ENCODE results near the gene ANAPC5.
"Not testable (repeated sequence)": the region's sequence is repeated elsewhere in the genome, so short reads cannot be mapped to it uniquely, and the experiment has no call there.

ANAPC5 gene

GRCh38 chr12:121365416-121366062 is 13.3 kb upstream of the ANAPC5 start:
- no peak for DNase-seq

- DNase-seq, result no peak
Measured at GRCh38 chr12:121364683-121365121, 12.5 kb upstream of the ANAPC5 start.

DNA sequence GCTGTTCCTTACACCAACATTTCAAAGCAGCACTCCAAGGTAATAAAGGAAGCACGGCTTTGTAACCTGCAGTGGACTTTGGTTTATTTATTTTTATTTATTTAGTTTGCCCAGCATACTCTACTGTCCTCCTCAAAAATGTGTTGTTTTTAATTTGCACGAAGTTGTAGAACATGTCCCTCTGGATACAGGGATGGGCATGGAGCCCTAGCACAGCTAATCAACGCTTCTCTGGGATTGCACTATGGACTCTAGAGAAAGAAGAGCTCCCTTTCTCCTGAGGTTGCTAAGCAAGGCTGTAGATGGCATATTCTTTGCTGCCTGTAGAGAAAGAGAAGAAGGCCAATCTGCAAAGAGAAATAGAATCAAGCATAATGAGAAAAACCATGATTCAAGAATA is 5.9 kb upstream of the ANAPC5 start:
- DNase-seq, result no peak

GRCh38 chr12:121357331-121357730 is 5.1 kb upstream of the ANAPC5 start:
- DNase-seq, result no peak

GRCh38 chr12:121356657-121357056 is 4.4 kb upstream of the ANAPC5 start:
- DNase-seq, result no peak

GRCh38 chr12:121355818-121356217 is 3.6 kb upstream of the ANAPC5 start:
- no peak for DNase-seq

GRCh38 chr12:121352682-121353018 is 439 bp upstream of the ANAPC5 start:
- DNase-seq, result no peak

GRCh38 chr12:121346747-121347146 is 5.5 kb downstream of the ANAPC5 start:
- DNase-seq, result no peak

DNA sequence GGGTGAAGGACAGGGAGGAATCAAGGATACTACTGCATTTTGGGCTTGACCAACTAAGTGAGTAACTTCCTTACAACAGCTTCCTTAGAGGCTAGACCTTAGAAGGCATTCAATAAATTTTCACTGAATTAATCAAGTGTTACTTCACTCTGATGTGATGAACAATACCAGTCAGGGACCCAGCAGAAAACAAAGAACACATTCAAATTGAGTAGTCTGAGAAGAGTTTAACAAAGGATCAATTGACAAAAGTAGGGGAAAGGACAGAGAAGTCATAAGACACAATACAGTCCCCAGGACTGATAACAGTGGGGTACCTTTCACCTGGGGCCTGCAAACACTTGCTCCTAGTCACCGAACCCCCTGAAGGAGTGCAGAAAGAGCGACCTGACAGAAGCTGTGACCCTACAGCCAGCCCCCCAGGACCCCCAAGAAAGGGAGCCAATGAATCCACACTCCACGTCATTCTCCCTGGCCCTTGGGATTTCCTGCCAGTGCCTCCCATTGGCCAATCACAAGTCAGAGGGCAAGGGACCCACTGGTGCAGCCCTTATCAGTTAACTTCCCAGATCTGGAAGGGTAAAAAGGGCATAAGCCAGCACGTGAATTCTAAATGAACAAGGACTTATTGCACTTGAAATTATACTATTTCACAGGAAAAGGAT is 6.9 kb downstream of the ANAPC5 start:
- DNase-seq, result no peak

DNA sequence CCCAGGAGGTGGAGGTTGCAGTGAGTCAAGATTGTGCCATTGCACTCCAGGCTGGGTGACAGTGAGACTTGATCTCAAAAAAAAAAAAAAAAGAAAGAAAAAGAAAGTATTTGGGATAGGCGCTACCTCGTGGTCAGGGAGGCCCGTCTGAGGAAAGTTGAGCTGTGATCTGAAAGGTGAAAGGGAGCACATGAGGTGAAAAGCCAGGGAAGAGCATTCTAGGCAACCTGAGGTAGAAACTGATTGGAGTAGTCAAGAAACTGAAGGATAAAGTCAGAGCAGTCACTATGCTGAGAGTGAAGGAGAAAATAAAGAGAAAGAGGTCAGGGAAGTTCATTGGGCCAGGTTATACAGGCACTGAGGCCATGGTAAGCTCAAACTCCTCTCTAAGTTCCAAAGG is 7.7 kb downstream of the ANAPC5 start:
- no peak for DNase-seq

DNA sequence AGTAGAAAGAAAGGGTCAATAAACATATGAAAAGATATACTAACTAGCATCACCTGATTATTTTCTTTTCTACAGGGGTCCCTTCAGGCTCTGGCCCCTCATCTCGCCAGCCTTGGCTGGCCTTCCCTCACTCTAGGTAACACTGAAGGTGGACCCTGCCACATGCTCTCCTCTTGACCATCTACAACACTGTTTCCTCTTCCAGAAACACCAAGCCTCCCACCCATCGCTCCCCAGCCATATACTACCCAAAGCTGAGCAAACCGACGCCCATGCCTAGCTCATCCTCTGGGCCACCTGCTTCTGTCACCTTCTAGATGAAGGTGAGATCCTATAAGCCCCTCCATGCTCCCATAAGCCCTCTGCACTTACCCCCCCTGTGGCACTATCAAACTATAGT is 14.8 kb downstream of the ANAPC5 start:
- no peak for DNase-seq

DNA sequence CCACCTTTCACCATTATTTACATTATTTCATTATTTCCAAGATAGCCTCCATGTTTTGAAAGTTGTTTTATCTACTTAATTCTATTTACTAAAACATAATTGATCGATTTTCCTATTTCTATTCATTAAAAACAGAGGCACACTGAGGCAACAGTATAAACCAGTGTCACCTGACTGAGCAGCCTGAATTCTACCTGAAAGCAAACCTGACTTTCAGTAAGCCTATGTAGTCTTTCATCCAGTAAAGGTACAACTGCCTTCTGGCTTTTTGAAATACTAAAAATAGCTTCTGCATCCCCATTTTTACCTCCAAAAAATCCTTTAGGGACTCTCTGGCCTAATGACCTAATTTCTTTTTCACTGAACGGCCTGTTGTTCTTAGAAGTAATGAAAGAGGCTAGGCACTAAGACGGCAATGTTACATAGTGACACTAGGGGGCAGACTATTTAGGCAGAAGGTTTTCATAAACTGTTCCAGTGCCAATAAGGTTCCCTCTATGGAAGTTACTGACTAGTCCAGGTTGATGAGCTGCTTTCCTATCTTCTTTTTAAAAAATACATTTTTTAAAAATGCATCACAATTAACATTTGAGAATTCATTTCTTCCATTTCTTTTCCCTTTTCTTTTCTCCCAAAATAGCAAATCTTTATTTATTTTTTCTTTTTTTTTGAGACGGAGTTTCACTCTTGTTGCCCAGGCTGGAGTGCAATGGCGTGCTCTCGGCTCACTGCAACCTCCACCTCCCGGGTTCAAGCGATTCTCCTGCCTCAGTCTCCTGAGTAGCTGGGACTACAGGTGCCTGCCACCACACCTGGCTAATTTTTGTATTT is 17.5 kb downstream of the ANAPC5 start:
- DNase-seq, result peak; percentile 91

GRCh38 chr12:121333747-121334146 is 18.5 kb downstream of the ANAPC5 start:
- DNase-seq, result no peak

DNA sequence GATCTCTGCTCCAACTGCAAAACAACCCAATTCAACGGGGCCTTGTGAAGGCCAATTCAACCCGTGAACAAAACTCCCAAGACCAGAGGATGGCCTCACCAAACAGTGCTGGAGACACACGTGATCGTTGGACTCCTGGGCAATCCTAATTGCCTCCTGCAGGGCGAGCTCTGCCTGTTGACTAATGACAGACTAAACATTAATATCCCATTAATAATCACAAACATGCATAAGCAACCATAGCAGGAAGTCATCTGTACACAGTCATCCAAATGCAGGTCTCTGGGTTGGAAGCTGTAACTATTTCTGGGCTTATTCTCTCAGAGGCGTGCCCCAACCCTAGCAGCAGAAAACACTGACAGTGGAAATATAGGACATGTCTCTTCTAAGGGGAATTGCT is 21.0 kb downstream of the ANAPC5 start:
- DNase-seq, result no peak

DNA sequence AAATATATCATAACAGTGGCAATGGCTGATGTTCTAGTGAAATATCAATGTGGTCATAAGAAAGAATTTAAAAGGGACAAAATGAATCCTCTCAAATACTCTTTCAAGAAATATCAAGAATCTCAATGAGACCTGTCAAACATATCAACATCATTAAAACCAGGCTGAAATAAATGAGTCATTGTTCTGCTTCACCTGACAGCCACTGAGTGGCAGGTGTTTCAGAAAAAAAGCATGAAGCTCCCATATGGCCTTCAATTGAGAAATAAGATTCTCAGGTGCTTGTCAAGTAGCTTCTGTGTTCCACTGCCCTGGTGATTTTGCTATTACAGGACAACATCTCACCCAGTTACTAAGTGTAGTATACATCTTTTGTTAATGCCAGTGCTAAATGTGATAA is 21.5 kb downstream of the ANAPC5 start:
- no peak for DNase-seq

GRCh38 chr12:121330195-121330594 is 22.0 kb downstream of the ANAPC5 start:
- no peak for DNase-seq

DNA sequence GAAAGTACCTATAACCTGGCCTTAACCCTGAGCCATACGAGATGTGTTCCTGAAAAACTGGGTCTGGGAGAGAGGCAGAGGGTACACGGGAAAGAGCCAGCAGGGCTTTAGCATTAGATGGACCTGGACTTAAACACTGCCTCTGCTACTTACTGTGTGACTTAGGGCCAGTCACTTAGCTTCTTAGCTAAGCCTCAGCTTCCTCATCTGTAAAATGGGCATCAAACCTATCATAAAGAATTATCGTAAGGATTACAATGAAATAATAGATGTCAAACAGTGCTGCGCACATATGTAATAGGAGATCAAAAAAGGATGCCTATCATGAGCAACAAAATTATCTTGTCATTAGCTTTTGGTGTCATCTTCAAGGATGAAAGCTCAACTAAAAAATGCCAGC is 23.6 kb downstream of the ANAPC5 start:
- DNase-seq, result no peak

GRCh38 chr12:121326996-121327674 is 25.1 kb downstream of the ANAPC5 start:
- no peak for DNase-seq

- DNase-seq, result no peak
Measured at GRCh38 chr12:121325922-121326396, 26.3 kb downstream of the ANAPC5 start.

- DNase-seq, result no peak
Measured at GRCh38 chr12:121323908-121324307, 28.3 kb downstream of the ANAPC5 start.

DNA sequence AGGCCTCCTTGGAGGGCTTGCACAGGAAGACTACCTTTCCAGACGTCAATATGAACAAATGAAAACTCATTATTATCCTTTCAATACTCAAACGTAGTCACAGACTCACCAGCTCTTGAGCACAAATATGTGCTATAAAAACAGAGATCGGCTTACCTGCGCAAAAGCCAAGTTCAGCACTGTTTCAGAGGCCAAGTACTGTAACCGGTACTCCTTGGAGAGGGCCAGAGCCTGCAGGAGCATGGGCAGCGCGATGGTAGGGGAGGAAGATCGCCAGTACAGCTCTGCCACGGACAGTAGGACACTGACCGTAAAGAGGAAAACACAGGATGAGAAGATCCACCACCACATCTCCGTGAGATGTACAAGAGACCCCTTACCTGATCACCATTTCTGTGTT is 34.1 kb downstream of the ANAPC5 start:
- no peak for DNase-seq

DNA sequence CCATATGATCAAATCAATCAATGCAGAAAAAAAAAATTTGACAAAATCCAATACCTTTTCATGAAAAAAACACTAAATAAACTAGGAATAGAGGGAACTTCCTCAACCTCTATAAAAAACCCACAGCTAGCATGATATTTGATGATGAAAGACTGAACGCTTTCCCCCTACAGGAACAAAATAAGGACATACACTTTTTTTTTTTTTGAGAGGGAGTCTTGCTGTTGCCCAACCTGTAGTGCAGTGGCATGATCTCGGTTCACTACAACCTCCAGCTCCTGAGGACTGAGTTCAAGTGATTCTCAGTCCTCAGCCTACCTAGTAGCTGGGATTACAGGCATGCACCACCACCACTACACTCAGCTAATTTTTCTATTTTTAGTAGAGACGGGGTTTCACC is 37.8 kb downstream of the ANAPC5 start:
- DNase-seq, result peak; percentile 32

- not testable (repeated sequence) for DNase-seq
Measured at GRCh38 chr12:121310231-121310630, 42.0 kb downstream of the ANAPC5 start.

Measured in hematopoietic multipotent progenitor cell treated with erythropoietin and hydrocortisone succinate and interleukin-3 and kit ligand, for 6 days (in vitro differentiated cells).